HG02642 (cell line): ENCODE data around the gene SLFN12.
A peak's percentile ranks its signal among the peaks of the same experiment; 100 is the strongest.
"Not testable (repeated sequence)": the region's sequence is repeated elsewhere in the genome, so short reads cannot be mapped to it uniquely, and the experiment has no call there.

Experiments used
- ATAC-seq: cut with Tn5 transposase; IDR thresholded peaks from one replicate; pipeline ENCODE4 v1.9.1; 2021; ENCODE audit warnings: mild to moderate bottlenecking; ENCODE audit not compliant: unreplicated experiment, poor library complexity

Gene SLFN12

DNA sequence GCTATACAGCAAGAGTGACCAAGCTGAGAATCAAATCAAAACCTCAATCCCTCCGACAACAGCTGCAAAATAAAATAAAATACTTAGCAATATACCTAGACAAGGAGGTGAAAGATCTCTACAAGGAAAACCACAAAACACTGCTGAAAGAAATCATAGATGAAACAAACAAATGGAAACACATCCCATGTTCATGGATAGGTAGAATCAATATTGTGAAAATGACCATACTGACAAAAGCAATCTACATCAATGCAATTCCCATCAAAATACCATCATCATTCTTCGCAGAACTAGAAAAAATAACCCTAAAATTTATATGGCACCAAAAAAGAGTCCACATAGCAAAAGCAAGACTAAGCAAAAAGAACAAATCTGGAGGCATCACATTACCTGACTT, 17.6 kb downstream of the SLFN12 start:
- ATAC-seq = not testable (repeated sequence)

DNA sequence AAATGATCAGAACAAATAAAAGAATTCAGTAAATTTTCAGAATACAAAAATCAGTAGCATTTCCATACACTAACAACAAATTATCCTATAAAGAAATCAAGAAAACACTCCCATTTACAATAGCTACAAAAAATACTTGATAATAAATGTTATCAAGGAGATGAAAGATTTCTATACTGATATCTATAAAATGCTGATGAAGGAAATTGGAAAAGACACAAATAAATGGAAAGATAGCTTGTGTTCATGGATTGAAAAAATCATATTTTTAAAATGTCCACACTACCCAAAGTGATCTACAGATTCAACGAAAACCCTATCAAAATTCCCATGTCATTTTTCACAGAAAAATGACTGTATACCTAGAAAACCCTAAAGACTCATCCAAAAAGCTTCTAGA, 18.1 kb downstream of the SLFN12 start:
- ATAC-seq = no peak

DNA sequence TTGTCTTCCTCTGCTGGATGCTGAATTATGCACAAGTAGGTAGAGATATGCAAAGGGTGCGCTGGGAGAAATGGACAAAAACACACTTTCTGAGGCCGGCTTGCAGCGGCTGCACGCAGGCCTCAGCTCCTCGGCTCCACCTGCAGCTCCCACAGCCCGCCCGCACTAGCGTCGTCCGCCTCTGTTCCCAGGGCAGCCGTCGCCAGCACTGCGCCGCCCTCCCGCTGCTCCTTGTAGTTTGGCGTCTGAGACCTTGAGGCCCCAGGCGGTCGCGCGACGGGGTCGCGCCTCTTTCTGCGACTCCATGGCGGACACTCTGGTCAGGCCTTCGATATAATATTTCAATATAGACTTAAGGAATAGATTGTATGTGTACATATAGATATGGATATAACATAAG, 24.8 kb downstream of the SLFN12 start:
- ATAC-seq = no peak

DNA sequence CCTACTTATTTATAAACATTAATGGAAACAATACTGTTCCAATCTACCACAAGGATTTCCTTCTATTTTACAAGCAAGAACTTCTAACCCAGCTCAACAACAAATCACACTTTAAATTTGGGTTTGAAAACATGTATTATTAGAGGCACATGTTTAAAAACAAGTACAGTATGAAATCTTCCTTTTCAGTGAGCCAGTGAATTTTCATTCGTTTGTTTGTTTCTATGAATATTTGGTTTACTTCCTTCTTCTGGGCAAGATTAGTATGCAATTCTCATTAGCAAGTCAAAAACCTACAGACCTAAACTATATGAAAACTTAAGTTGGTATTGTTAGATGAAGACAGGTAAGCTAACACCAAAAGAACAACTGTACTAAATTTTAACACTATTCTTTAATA, 25.7 kb downstream of the SLFN12 start:
- no peak for ATAC-seq

DNA sequence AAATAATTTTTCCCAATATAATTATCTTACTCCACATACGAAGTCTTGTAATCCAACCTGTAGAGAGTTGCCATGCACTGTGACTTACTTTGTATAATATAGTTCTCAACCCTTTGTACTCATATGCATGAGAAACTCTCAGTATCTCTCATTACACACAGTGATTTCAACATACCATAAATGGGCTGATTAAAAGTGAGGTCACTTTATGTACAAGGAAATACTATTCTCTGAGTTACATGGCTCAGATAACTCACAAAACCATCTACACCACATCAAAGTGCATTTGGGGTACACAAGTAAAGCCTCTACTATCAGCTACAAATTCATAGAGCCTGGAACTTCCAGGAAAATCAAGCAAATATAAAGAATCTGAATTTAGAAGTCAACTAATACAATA, 27.9 kb downstream of the SLFN12 start:
- ATAC-seq = no peak

DNA sequence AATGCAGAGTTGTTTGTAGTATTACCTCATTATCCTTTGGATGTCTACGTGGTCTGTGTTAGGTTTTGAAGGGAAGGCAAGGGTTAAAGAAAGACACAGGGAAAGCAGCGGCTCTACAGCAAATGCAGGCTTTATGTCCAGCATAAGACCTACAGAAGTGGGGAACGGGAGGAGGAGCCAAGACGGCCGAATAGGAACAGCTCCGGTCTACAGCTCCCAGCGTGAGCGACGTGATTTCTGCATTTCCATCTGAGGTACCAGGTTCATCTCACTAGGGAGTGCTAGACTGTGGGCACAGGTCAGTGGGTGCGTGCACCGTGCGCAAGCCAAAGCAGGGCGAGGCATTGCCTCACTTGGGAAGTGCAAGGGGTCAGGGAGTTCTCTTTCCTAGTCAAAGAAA, 38.5 kb downstream of the SLFN12 start:
- not testable (repeated sequence) for ATAC-seq

DNA sequence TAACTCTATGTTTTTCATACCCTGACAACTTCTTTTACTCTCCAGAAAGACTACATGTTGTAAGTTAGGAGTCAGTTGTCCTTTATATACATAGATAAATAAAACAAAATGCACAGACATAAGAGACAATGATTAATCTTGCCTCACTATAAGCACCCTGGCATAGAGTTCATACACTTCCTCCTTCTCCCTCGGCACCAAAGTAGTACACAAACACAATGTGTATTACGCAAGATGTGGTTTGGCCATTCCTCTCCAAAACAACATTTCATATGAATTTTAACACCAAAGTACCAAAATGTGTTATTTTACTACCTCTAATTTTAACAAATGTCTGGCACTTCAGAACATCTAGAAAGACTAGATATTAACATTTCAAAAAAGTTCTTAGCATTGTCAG, 41.6 kb downstream of the SLFN12 start:
- no peak for ATAC-seq

DNA sequence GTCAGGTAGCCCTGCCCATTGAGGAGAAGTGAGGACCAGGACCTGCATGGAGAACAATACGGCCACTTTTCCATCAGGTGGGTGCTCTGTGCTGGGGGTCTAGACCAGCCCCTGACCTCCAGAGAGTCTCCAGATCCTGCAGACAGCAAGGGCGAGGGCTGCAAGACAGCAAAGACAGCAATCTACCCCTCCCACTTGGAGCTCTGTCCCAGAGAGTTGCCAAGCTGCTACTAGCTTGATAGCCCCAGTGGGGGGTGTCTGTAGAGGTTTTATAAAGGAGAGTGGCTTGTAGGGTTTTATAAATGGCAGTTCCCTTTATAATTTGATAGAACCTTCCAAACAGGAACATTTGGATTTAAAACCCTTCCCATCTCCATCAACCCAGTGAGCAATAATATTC, 42.1 kb downstream of the SLFN12 start:
- ATAC-seq = no peak

DNA sequence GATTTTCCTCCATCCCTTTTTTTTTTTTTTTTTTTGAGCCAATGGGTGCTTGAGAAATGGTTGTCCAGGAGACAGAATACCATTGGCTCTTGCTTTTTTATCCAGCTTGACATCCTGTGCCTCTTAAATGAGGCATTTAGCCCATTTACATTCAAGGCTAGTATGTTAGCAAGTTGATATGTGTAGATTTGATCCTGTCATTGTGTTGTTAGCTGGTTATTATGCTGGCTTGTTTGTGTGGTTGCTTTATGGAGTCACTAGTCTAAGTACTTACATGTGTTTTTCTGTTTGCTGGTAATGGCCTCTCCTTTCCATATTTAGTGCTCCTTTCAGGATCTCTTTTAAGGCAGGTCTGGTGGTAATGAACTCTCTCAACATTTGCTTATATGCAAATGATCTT, 44.8 kb downstream of the SLFN12 start:
- ATAC-seq = no peak

DNA sequence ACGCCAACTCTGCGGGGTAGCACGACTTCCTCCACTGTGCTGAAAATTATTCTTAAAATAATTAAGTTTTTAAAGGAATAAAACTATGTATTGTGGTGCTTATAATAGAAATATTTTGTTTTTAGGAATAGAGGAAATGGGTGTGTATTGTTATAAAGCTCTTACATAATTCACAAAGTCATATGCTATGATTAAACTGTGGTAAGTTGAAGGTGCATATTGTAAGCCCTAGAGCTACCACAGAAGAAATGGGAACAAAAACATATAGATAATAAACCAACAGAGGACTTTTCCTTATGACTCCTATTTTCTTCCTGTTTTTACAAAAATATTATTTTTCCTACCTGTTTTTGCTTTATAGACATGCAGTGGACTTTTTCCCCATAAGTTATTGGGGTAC, 54.6 kb downstream of the SLFN12 start:
- ATAC-seq = no peak

DNA sequence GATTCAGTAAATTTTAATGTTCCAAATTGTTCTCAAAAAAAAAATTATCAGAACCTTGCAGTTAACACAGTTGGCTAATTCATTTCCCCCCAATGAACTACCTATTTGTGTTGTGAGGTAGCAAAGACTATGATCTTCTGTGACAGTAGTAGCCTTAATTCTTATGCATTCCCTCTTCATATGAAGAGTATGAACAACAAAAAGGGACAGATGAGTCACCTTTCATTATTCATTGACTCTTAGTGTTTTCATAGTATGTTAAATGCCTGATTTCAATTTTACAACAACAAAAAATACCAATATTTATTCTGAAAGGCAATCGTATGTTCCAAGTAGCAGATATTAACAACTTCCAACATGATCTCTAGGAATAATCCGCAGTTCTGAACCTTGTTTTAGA, 55.2 kb downstream of the SLFN12 start:
- ATAC-seq = no peak

DNA sequence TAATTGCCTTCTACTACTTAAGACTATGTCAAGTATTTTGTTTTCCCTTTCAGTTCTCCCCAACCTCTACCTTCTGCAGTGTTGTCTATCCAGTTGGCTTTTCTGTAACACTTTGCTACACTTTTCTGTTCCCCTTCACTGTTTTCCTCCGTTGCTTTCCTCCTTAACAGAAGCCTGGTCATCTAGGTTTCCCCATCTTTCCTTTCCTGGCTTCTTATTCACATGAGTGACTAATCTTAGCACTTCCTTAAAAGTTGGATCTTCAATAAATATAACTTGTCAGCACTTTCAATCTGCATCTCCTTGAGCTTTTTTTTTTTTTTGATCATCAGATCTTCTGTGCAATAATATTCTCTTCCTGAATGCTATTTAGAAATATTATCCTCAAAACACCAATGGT, 56.1 kb downstream of the SLFN12 start:
- no peak for ATAC-seq

DNA sequence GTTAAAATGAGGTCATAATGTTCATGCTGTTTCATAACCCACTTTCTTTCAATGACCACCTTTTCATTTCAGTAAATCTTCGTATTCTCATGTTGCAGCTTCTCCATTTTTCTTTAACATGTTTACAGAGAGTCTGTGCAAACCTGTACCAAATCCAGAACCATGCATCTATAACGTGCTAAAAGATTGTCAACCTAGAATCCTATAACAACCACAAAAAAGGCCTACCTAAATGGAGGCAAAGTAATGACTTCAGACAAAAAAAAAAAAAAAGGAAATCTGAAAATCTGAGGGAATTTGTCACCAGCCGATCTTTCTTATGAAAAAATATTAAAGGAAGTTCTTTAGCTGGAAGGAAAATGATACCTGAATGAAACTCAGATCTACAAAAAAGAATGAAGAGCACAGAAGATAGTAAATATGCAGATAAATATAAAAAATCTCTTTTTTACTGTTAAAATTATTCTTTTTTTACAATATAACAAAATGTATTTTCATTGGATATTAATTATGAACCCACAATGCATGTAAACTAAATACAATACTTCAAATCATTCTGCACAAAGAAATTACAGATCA, 57.4 kb downstream of the SLFN12 start:
- ATAC-seq = no peak

DNA sequence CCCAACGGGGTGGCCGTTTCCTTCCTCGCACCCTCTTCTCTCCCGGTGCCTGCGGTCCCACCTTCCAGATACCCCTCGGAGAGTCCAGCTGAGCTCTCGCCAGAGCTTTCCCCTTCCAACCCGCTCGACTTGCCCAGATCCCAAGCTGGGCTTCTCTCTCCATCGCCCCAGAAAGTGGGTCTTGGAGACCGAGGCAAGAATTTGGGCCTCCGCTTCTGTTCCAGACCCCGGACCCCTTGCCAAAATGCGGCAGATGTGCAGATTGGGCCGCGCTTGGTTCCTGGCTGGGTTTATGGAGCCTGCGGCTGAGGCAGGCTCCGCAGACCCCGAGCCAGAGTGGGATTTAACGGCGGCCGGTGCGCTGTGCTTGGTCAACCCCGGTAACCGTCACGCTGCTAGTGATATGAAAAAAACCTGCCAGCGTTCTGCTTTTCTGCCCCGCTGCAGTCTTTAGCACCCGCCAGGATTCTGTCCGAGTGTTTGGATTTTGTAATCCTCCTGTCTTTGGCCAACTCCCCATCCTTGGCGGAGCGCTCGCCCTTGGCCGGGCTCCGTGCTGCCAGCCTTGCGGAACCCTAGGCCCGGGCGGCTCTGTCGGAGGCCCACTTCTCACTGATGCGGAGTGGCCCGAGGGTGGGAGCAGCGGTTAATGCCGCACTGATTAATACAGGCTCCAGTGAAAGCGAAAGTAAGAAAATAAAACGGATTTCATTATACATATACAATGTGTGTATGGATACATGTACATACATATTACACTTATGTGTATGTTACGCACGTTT, 58.1 kb downstream of the SLFN12 start:
- ATAC-seq = peak; percentile 44

DNA sequence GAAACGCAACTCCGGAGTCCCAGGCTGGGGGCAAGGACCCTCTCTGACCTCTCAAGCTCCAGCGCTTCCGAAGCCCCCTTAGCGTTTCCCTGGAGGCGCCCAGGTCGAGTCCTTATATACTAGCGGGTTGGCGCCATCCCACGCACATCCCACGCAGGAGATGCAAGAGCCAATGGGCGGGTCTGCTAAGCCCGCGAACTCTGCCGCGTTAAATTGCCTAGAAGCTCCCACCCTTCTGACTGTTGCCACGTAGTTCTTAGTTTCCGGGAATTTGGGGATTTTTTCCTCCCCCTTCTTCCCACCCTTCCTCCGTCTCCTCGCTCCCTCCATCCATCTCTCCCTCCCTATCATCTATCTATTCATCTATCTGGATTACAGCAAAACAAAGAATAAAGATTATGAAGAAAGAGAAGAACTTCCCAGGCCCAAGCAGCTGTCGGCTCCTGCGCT, 58.7 kb downstream of the SLFN12 start, which contains the start of gene SLFN11:
TSS of gene SLFN11 (minus strand) at position 88 of the 450 bp plus-strand sequence. CDS start 9,814 bp downstream, outside the sequence.
- peak; percentile 76 for ATAC-seq

DNA sequence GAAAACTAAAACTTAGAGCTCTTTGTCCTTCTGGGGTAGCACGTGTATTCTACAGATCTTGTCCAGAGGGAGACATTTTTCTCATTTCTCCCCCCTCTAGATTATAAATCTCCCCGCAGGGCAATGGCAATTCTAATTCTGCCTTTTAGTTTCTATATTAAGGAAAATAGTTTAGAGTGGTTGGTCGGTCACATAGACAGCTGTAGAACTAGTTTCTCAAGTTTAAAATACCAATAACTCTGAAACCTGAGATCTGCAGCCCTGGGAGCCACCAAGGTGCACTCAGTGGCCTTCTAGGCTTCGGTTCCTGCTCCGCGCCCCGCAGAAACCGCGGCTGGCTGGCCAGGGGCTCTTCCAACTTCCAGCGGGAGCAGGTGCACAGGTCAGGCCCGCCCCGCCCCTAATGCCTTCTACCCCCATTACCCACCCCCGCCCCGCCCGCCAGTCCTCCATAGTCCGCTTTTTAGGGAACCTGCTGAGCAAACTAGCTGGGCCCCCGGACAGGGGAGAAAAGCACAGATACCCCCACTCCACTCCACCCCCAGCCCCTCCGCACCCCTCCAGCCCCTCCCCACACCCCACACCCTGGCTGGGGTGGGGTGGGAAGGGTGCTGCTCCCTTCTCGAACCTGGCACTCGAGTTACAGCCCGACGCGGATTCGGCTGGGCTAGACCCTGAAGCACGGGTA, 59.3 kb downstream of the SLFN12 start:
- peak; percentile 21 for ATAC-seq

DNA sequence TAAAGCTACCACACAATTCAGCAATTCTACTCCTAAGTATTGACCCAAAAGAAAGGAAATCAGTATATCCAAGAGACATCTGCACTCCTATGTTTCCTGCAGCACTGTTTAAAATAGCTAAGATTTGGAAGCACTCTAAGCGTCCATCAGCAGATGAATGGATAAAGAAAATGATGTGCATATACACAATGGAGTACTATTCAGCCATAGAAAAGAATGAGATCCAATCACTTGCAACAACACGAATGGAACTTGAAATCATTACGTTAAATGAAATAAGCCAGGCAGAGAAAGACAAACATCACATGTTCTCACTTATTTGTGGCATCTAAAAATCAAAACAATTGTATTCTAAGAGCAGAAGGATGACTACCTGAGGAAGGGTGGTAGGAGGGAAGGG, 60.4 kb downstream of the SLFN12 start:
- ATAC-seq = no peak

DNA sequence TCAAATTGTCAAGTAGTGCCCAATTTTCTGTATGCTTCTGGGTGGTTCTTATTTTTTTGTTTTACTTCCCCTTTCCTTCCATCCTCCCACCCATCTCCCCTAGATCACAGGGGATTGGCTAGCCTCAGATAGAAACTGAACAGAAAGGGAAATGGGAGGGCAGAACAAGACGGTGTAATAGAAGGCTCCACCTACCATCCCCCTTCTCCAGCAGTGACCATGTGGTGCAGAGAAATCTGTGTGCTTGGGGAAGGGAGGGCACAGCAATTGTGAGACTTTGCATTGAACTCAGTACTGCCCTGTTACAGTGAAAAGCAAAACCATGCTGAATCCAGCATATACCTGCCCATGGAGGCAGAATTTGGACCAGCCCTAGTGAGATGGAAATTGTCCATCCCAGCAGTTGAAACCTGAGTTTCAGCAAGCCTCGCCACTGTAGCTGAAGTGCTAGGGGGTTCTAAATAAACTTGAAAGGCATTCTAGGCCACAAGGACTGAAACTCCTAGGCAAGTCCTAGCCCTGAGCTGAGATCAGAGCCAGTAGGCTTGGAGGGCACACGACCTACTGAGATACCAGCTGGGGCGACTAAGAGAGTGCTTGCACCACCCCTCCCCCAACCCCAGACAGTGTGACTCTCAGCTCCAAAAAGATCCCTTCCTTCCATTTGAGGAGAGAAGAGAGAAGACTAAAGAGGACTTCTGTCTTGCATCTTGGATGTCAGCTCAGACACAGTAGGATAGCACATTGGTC, 64.0 kb downstream of the SLFN12 start:
- peak; percentile 94 for ATAC-seq

DNA sequence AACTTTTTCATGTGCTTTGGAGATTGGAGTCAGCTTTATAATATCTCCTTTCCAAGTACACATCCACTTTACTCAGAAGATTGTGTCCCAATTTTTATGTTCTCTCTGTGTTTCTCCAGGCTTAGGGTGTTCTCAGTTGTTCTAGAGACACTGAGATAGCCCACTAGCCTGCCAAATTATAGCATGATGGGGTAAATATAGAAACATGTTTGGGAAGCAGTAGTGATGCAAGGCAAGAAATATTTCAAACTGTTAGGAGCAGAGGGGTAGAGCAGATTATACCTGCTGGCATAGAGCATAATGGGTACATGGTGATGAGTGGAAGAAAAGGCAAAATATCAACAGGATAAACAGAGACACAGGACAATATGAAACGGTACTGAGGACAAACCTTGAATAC, 71.3 kb downstream of the SLFN12 start:
- ATAC-seq = no peak
